Measurements from ENCODE around the gene USP28. TPM values are rescaled to one million over a fixed set of nuclear protein-coding genes. Genes with fewer than 3 reads are reported as not detected.

The USP28 gene
- total and polyA plus RNA-seq, 2 of the 8 experiments (the other 6 are each of a cell fraction or from before 2014, with no cell fraction given), result 82.6 to 119 TPM

GRCh38 chr11:113847580-113847979, 27.8 kb downstream of the USP28 start (continued):
- no peak for TF ChIP-seq TEAD4 (IDR thresholded peaks at IDR 0.05; ENCODE audit: low read depth, low read length)
- no peak for TF ChIP-seq KDM4A (IDR thresholded peaks at IDR 0.05; ENCODE audit: low read depth, low read length, severe bottlenecking)
- TF ChIP-seq HDAC2 (IDR thresholded peaks at IDR 0.05; ENCODE audit: borderline replicate concordance in 1 of 2, low read depth in 2 of 2, low read length in 2 of 2), result no peak
- no peak for TF ChIP-seq SRF (IDR thresholded peaks at IDR 0.05; ENCODE audit: low read depth, low read length)

Measured in H1 (cell line).